HL-60/S4 treated with retinoic acid at 250 ng/mL for 4 days and 3 days (cell line): ENCODE results near the gene SDHAF2.
"Not testable (repeated sequence)": the region's sequence is repeated elsewhere in the genome, so short reads cannot be mapped to it uniquely, and the experiment has no call there.

Source experiments
- in situ Hi-C: fragments of 300-500 bp; cut with MboI; formaldehyde crosslinking; loops from 2 replicates; pipeline ENCODE4 v1.7.0; 2022; ENCODE audit warnings: low sequenced_read_pairs

The SDHAF2 gene

GRCh38 chr11:61429691-61430582 is at the start of gene SDHAF2, which contains the start of gene CPSF7:
SDHAF2 (plus strand) TSS chr11:61430124; CDS start chr11:61430147, 23 bp downstream.
CPSF7 (minus strand) TSS chr11:61429975; CDS start chr11:61429235, 740 bp downstream.
- in situ Hi-C loops, result no loop called here

DNA sequence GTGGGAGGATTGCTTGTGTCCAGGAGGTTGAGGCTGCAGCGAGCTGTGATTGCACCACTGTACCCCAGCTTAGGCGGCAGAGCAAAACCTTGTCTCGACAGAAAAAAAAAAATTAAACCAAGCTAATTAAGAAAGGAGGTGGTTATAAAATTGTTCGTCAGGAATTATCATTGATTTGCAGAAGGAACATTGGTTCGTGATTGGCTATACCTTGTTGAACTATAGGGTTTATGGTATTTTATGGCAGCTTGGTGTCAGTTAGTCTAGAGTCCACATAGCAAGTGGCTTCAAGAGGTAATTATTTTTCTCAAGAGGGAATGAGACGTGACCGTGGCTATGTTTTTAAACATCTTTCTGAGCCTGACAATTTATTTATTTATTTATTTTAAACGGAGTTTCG is 49.0 kb upstream of the SDHAF2 start:
- in situ Hi-C loops, result no loop called here

GRCh38 chr11:61383859-61384258 is 46.1 kb upstream of the SDHAF2 start:
- in situ Hi-C loops, result not testable (repeated sequence)

- in situ Hi-C loops, result no loop called here
These were observed 45.4 kb upstream of the SDHAF2 start for GRCh38 chr11:61384271-61385242.

DNA sequence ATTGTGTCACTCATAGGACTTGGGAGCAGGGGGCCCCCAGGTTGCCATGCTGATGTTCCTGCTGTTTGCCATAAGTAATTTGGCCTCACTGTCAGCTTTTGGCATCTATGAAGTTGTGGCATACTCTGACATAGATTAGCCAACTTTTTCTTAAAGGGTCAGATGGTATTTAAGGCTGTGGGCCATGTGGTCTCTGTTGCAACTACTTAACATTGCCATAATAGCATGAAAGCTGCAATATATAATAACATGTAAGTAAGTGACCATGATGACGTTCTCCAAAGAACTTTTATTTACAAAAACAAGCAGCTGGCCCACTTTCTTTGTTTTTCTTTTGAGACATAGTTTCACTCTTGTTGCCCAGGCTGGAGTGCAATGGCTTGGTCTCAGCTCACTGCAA is 39.8 kb upstream of the SDHAF2 start:
- in situ Hi-C loops, result no loop called here

- in situ Hi-C loops, result no loop called here
These were observed 36.8 kb upstream of the SDHAF2 start for GRCh38 chr11:61392981-61393595.

- in situ Hi-C loops, result no loop called here
These were observed 28.8 kb upstream of the SDHAF2 start for GRCh38 chr11:61401173-61401572.

DNA sequence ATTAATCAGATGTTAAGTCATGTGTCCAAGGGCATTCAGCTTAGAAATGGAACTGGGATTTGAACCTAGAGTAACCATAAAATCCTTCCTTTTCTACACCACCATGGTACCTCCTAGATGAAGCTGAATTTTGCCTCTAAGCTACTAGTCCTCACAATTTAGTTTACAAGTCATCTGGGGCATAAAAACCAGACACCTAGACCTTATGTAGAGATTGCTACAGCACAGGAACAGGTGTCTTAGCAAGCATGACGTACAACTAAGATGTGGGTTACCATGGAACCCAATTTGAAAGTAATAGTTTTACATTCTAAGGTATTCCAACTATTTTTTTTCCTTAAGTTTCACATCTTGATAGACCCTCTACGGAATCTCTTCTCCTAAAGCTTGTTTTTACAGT is 28.4 kb upstream of the SDHAF2 start:
- in situ Hi-C loops, result no loop called here

DNA sequence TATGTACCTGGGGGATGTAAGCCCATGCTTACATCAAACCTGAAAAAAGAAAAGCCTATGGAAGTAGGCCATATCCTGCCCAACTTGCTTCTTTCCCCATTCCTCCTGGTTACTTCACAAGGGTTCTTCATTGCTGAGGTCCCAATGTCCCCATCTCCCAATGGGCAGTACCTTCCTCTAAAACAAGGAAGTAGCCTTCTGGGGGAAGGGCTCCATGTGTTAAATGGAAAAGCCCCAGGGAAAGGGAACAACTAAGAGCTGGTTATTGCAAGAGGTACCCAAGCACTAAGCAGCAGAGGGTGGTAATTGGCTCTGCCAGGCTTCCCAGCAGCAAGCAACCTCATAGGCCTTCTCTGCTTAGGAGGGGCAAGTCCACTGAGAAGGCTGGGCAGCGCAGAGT is 26.3 kb upstream of the SDHAF2 start:
- in situ Hi-C loops, result no loop called here

- in situ Hi-C loops, result no loop called here
These were observed 25.8 kb upstream of the SDHAF2 start for GRCh38 chr11:61404103-61404502.

GRCh38 chr11:61404641-61405040 is 25.3 kb upstream of the SDHAF2 start:
- in situ Hi-C loops, result no loop called here

DNA sequence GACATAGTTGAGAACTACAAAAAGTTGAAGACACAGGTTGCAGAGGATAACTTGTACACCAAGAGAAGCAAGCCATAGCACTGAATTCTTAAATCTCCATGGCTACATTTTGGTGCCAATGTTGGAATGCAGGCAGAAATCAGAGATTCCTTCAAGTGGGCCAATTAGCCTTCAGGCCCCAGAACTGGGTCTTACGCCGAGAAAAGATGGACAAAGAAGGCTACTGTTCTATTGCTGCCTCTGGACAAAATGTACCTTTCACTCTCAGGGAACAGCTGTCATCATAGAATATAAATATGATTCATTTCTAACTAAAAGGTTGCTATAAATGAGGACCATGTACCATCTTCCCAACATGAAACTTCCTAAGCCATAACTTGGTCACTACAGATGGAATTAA is 23.9 kb upstream of the SDHAF2 start:
- in situ Hi-C loops, result no loop called here

GRCh38 chr11:61406991-61407728 is 22.8 kb upstream of the SDHAF2 start:
- in situ Hi-C loops, result no loop called here

- in situ Hi-C loops, result no loop called here
These were observed 18.3 kb upstream of the SDHAF2 start for GRCh38 chr11:61411589-61411988.

DNA sequence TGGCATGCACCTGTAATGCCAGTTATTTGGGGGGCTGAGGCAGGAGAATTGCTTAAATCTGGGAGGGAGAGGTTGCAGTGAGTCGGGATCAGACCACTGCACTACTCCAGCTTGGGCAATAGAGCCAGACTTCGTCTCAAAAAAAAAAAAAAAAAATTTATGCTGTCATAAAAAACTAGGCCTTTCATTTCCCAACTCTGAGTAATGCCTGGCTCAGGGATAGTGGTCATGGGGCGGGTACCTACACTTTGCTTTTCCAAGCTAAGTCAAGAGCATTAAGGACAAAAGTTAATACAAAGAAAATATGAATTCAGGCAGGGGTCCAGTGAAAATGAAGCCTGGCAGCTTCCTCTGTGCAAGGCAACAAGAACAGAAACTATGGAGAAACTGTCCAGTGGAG is 16.4 kb upstream of the SDHAF2 start:
- in situ Hi-C loops, result no loop called here

DNA sequence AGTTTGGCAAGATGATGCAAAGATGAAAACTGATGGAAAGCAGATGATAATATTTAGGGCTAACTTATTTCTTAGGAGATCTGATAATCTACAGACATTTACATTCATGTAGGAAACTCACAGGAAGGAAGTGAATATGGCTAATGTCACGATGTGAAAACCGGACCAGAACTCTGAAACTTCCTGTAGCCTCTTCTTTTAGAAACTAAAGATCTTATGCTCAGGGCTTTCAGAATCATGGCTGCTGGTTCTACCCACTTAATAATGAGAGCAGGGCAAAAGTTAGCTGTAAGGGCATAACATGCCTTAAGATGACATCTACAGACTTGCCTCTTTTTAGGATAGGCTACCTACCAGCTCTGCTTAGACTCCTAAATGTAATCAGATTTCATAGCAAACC is 15.4 kb upstream of the SDHAF2 start:
- in situ Hi-C loops, result no loop called here

GRCh38 chr11:61415381-61415780 is 14.5 kb upstream of the SDHAF2 start:
- in situ Hi-C loops, result no loop called here

GRCh38 chr11:61416941-61417340 is 13.0 kb upstream of the SDHAF2 start:
- in situ Hi-C loops, result no loop called here

- in situ Hi-C loops, result no loop called here
These were observed 12.3 kb upstream of the SDHAF2 start for GRCh38 chr11:61417670-61418069.

DNA sequence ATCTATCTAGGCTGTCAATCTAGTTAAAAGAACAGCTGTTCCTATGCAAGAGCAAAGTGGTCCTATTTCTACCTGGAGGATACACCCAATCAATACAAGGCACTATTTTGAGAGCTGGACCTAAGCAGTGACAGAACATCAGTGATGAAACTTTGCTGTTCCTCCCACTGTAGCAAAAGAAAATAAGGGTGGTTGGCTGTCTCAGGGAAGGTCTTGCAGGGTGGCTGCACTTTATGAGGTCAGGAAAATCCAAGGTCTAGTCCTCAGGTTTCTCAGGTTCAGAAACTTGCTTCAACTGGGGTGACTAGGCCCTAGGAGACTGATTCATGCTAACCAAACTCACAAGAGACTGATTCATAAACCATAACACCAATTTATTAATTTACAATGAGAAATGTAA is 11.8 kb upstream of the SDHAF2 start:
- in situ Hi-C loops, result no loop called here
